Measurements from ENCODE around the gene MTCL1. TPM values are rescaled to one million over a fixed set of nuclear protein-coding genes. Genes with fewer than 3 reads are reported as not detected.

The MTCL1 gene
- polyA plus RNA-seq, 3 donors: not detected

GRCh38 chr18:8865934-8866333 lies 160.6 kb downstream of the MTCL1 start:
- Histone ChIP-seq H3K9ac (ENCODE audit: insufficient read depth, low read length, poor library complexity, severe bottlenecking) (no peak overlapping the region), H3K27me3 (ENCODE audit: control insufficient read depth in 2 of 2, insufficient read depth in 2 of 2, low read length in 2 of 2) (no peaks in the 10 kb centered on the region), H3K36me3 (replicated peaks in 1 of 2; ENCODE audit: control insufficient read depth in 1 of 2, insufficient read depth in 2 of 2, low read length in 2 of 2) (no peaks in the 10 kb centered on the region), H4K20me1 (ENCODE audit: insufficient read depth, low read length) (no peaks in the 10 kb centered on the region), H3K9me3 (replicated peaks in 1 of 2; ENCODE audit: control insufficient read depth in 1 of 2, insufficient read depth in 1 of 2, low read length in 2 of 2) (peaks cover 0 to 8% of the 10 kb centered on the region in 2 donors), H3K27ac (ENCODE audit: low read depth in 1 of 2, low read length in 2 of 2) (no peak overlapping the region), H3K79me2 (ENCODE audit: insufficient read depth, low read length) (no peaks in the 10 kb centered on the region), H3K4me1 (ENCODE audit: control insufficient read depth in 1 of 2, insufficient read depth in 2 of 2, low read length in 2 of 2) (no peaks in the 10 kb centered on the region), H2AFZ (ENCODE audit: insufficient read depth, low read depth, low read length, poor library complexity, severe bottlenecking) (no peak overlapping the region), H3K4me3 (replicated peaks in 1 of 3; ENCODE audit: low read depth in 2 of 3, low read length in 3 of 3) (no peak overlapping the region), H3K4me2 (replicated peaks; ENCODE audit: extremely low read depth, low read length, poor library complexity, severe bottlenecking) (no peak overlapping the region)
- Mint-ChIP-seq H3K4me1 (no peaks in the 10 kb centered on the region), H3K27ac (no peak overlapping the region), H3K9me3 (peaks cover 0 to 9% (median 2%) of the 10 kb centered on the region in 7 donors), H3K4me3 (no peak overlapping the region), H3K36me3 (no peaks in the 10 kb centered on the region), H3K27me3 (ENCODE audit: low read depth in 3 of 3) (peaks cover 1 to 6% (median 4%) of the 10 kb centered on the region in 3 donors)
- intact Hi-C loops (cut with micrococcal nuclease): no loop called here
- 100% methylated on average over 1 of the region's 4 CpGs for WGBS (ENCODE audit: insufficient coverage)
- no peak for TF ChIP-seq CTCF (IDR thresholded peaks at IDR 0.05)
- no peak for DNase-seq

- Histone ChIP-seq H3K9me3 (replicated peaks in 1 of 2; ENCODE audit: control insufficient read depth in 1 of 2, insufficient read depth in 1 of 2, low read length in 2 of 2) (peaks cover 0 to 8% of the 10 kb centered on the region in 2 donors), H3K27me3 (ENCODE audit: control insufficient read depth in 2 of 2, insufficient read depth in 2 of 2, low read length in 2 of 2) (no peaks in the 10 kb centered on the region), H3K4me2 (replicated peaks; ENCODE audit: extremely low read depth, low read length, poor library complexity, severe bottlenecking) (no peak overlapping the region), H3K4me3 (replicated peaks in 1 of 3; ENCODE audit: low read depth in 2 of 3, low read length in 3 of 3) (no peak overlapping the region), H2AFZ (ENCODE audit: insufficient read depth, low read depth, low read length, poor library complexity, severe bottlenecking) (no peak overlapping the region), H3K79me2 (ENCODE audit: insufficient read depth, low read length) (no peaks in the 10 kb centered on the region), H4K20me1 (ENCODE audit: insufficient read depth, low read length) (no peaks in the 10 kb centered on the region), H3K36me3 (replicated peaks in 1 of 2; ENCODE audit: control insufficient read depth in 1 of 2, insufficient read depth in 2 of 2, low read length in 2 of 2) (no peaks in the 10 kb centered on the region), H3K9ac (ENCODE audit: insufficient read depth, low read length, poor library complexity, severe bottlenecking) (no peak overlapping the region), H3K27ac (ENCODE audit: low read depth in 1 of 2, low read length in 2 of 2) (no peak overlapping the region), H3K4me1 (ENCODE audit: control insufficient read depth in 1 of 2, insufficient read depth in 2 of 2, low read length in 2 of 2) (no peaks in the 10 kb centered on the region)
- peaks cover 1 to 6% (median 4%) of the 10 kb centered on the region in 3 donors for H3K27me3 Mint-ChIP-seq (ENCODE audit: low read depth in 3 of 3)
- WGBS (ENCODE audit: insufficient coverage): no CpG with 5 or more reads among the region's 1 CpG
- TF ChIP-seq CTCF (IDR thresholded peaks at IDR 0.05): no peak
- H3K27ac Mint-ChIP-seq: no peak overlapping the region
- no peak for DNase-seq
- no peak overlapping the region for H3K4me3 Mint-ChIP-seq
- no peaks in the 10 kb centered on the region for H3K36me3 Mint-ChIP-seq
- H3K9me3 Mint-ChIP-seq: peaks cover 0 to 11% (median 2%) of the 10 kb centered on the region in 7 donors
- H3K4me1 Mint-ChIP-seq: no peaks in the 10 kb centered on the region
- intact Hi-C loops (cut with micrococcal nuclease): no loop called here
Observed at GRCh38 chr18:8866679-8867078, 161.3 kb downstream of the MTCL1 start.
